Body of pancreas (tissue), 4 donors: ENCODE data around the gene SEMA3G.

Experiments
- CTCF ChIP-seq, 7 experiments: fragments of 450-650 bp in 4 of 7; fragments of 200-600 bp in 3 of 7; sonication (generic) in 3 of 7; IDR thresholded peaks; one replicate each; pipeline ENCODE4 v1.5.1; 2016 to 2019; ENCODE audit warnings: antibody characterized with exemption in 7 of 7
- POLR2A ChIP-seq, 3 donors: fragments of 450-650 bp; IDR thresholded peaks; one replicate each; pipeline ENCODE4 v1.6.1; 2016; ENCODE audit warnings: antibody characterized with exemption in 3 of 3, mild to moderate bottlenecking in 2 of 3

GRCh38 chr3:52422669-52423068, 22.2 kb downstream of the SEMA3G start:
- no peak for TF ChIP-seq CTCF (IDR thresholded peaks at IDR 0.05)
- TF ChIP-seq POLR2A (IDR thresholded peaks at IDR 0.05) = no peak
